Measurements from ENCODE around the gene DHX36. TPM values are rescaled to one million over a fixed set of nuclear protein-coding genes. Genes with fewer than 3 reads are reported as not detected.
A peak's percentile ranks its signal among the peaks of the same experiment; 100 is the strongest.

Gene DHX36
- total and polyA plus RNA-seq, 2 of the 4 experiments (the other 2 are of a cell fraction) = 27.1 to 30.2 TPM

DNA sequence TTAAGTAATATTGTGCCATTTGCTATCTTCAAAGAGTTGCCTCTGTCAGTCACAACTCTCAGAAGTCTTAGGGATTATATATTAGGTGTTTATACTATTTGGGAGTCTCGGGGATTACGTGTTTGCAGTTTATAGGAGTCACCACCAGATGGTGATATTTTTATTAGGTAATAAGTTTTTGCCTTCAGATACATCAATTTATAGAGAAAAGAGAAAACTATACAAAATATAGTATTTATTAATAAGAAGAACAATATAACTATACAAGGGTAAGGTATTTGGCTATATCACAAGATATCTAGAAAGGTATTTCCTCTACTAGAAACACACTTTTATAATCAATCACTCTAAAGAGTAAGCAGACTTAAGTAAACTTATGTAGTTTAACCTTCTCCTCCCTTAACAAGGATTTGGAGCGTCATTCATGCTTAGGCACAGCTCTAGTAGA is 10.7 kb upstream of the DHX36 start:
- Histone ChIP-seq H3K23ac (ENCODE audit: low read depth, low read length) (no peak overlapping the region), H3K9me3 (ENCODE audit: control insufficient read depth, insufficient read depth, low read length) (no peaks in the 10 kb centered on the region), H4K5ac (ENCODE audit: low read depth, low read length) (no peak overlapping the region), H3K18ac (ENCODE audit: low read depth, low read length) (no peak overlapping the region), H2AK9ac (replicated peaks; ENCODE audit: low read depth, low read length, poor library complexity) (no peak overlapping the region), H3K4me1 (ENCODE audit: control insufficient read depth, insufficient read depth, low read length) (no peaks in the 10 kb centered on the region), H4K20me1 (ENCODE audit: insufficient read depth, low read length) (no peaks in the 10 kb centered on the region), H3K56ac (ENCODE audit: extremely low read depth, insufficient read depth, low read length) (no peak overlapping the region), H3K4me3 (ENCODE audit: insufficient read depth, low read depth, low read length) (no peak overlapping the region), H2BK5ac (ENCODE audit: low read depth, low read length, poor library complexity, severe bottlenecking) (no peak overlapping the region), H3K36me3 (ENCODE audit: control insufficient read depth, insufficient read depth, low read length) (no peaks in the 10 kb centered on the region), H2AFZ (replicated peaks; ENCODE audit: low read length, poor library complexity) (no peak overlapping the region), H2BK20ac (ENCODE audit: low read depth, low read length) (no peak overlapping the region), H3K14ac (replicated peaks; ENCODE audit: low read depth, low read length) (no peak overlapping the region), H3K9ac (ENCODE audit: low read depth, low read length) (no peak overlapping the region), H3K27me3 (ENCODE audit: control insufficient read depth, insufficient read depth, low read length) (peaks cover 2% of the 10 kb centered on the region; the same call in 1 of the 2 replicates), H4K8ac (ENCODE audit: low read depth in 2 of 2, low read length in 2 of 2) (no peak overlapping the region), H3K4me2 (ENCODE audit: low read depth, low read length) (no peak overlapping the region), H3K27ac (ENCODE audit: insufficient read depth, low read length) (no peak overlapping the region), H2AK5ac (ENCODE audit: low read depth, low read length) (no peak overlapping the region), H2BK15ac (ENCODE audit: low read depth, low read length) (no peak overlapping the region), H3K9me1 (ENCODE audit: insufficient read depth, low read length) (no peaks in the 10 kb centered on the region), H3K79me1 (ENCODE audit: low read depth in 1 of 2, low read length in 2 of 2) (no peaks in the 10 kb centered on the region), H2BK120ac (ENCODE audit: low read depth, low read length) (no peak overlapping the region), H3K4ac (ENCODE audit: low read depth, low read length) (no peak overlapping the region), H4K91ac (ENCODE audit: insufficient read depth, low read depth, low read length) (no peak overlapping the region)
- ChIA-PET POLR2A (ENCODE audit: unreplicated experiment) (no interaction called here), CTCF (interaction anchor here (0.6 kb wide), 1 partner anchor 340 kb away, joined by 3 read pairs; no protein-coding TSS in a partner anchor)
- dilution Hi-C loops (cut with HindIII; ENCODE audit: low sequenced_read_pairs, unreplicated experiment) = no loop called here
- intact Hi-C loops (cut with micrococcal nuclease) = loop anchor here (1.0 to 10.0 kb wide), 3 partner anchors 420 to 1520 kb away; partner anchors contain the start of gene SLC33A1
- DNase-seq (peak; percentile 53), ATAC-seq (ENCODE audit: low read depth) (peak; percentile 69; the same call in 1 of the 2 replicates)
- WGBS, 2 experiments (ENCODE audit: extremely low coverage in 2 of 2, insufficient read length in 1 of 2) = no CpG with 5 or more reads among the region's 3 CpGs
- in situ Hi-C loops (cut with MboI; ENCODE audit: low sequenced_read_pairs) = no loop called here
- TF ChIP-seq SMC3 (IDR thresholded peaks at IDR 0.05; ENCODE audit: low read depth, low read length) (peak; percentile 29; the same call in 1 of the 2 replicates), RFX5 (IDR thresholded peaks at IDR 0.05; ENCODE audit: low read depth, low read length) (no peak), CTCF (conservative IDR thresholded peaks at IDR 0.05; ENCODE audit: low read depth, low read length) (peak; percentile 62), RAD21 (IDR thresholded peaks at IDR 0.05; ENCODE audit: low read length) (peak; percentile 37)
- no TSS peak for BruUV-seq (replicated peaks)

Measured in IMR-90 (cell line).